ENCODE data around the gene GHR.

GRCh38 chr5:42645138-42645537, 221.9 kb downstream of the GHR start:
- TF ChIP-seq CTCF (IDR thresholded peaks at IDR 0.05; ENCODE audit: low read length) (no peak), EZH2 (optimal IDR thresholded peaks at IDR 0.05; ENCODE audit: low read depth, low read length) (no peak), EZH2phosphoT487 (IDR thresholded peaks at IDR 0.05; ENCODE audit: low read length) (no peak)
